Right lobe of liver (tissue), 4 donors: Measurements from ENCODE around the gene CCDC184.

Source experiments
- CTCF ChIP-seq, 4 donors: fragments of 200-600 bp in 3 of 4; fragments of 450-650 bp in 1 of 4; IDR thresholded peaks; one replicate each; pipeline versions ENCODE4 v1.5.1 to v1.8.0; 2016 to 2022; ENCODE audit warnings: antibody characterized with exemption in 4 of 4, mild to moderate bottlenecking in 2 of 4
- POLR2A ChIP-seq: fragments of 450-650 bp; IDR thresholded peaks from one replicate; pipeline ENCODE4 v1.6.1; 2017; ENCODE audit warnings: antibody characterized with exemption, mild to moderate bottlenecking
- donor health status: DM: no; HTN: no; CAD: no.
- donor health status: DM: no; HTN: no; CAD: no.
- donor health status: DM: no; HTN: yes; CAD: no.

GRCh38 chr12:48135027-48135426, 48.4 kb upstream of the CCDC184 start:
- TF ChIP-seq POLR2A (no peak), CTCF (IDR thresholded peaks at IDR 0.05) (no peak)
